Panc1 (cell line): Measurements from ENCODE around the gene KCNB1.

Source experiments
- CTCF ChIP-seq: fragments of 450-650 bp; IDR thresholded peaks from 2 replicates; pipeline ENCODE4 v1.5.1; 2017; ENCODE audit warnings: mild to moderate bottlenecking
- POLR2AphosphoS5 ChIP-seq: IDR thresholded peaks from 2 replicates; pipeline ENCODE4 v1.6.1; 2012; ENCODE audit warnings: mild to moderate bottlenecking, low read depth, low read length, moderate library complexity

GRCh38 chr20:49412953-49413352 lies 69.5 kb downstream of the KCNB1 start:
- TF ChIP-seq CTCF (no peak), POLR2AphosphoS5 (no peak)
